ENCODE data around the gene SAMD4B. TPM values are rescaled to one million over a fixed set of nuclear protein-coding genes. Genes with fewer than 3 reads are reported as not detected.

SAMD4B gene
- total and polyA plus RNA-seq, 2 of the 8 experiments (the other 6 are each of a cell fraction or from before 2014, with no cell fraction given) = 137 to 158 TPM

- peak within 1 kb of the TSS; percentile 83 for H3K27ac ChIP-seq (ENCODE audit: low read depth, low read length)
- peak within 1 kb of the TSS; percentile 73 for H4K8ac ChIP-seq (ENCODE audit: extremely low read depth, insufficient read depth, low read length)
- TF ChIP-seq TEAD4 (IDR thresholded peaks at IDR 0.05; ENCODE audit: low read depth, low read length) (peak; percentile 43; the same call in 1 of the 2 replicates), HDAC2 (IDR thresholded peaks at IDR 0.05; ENCODE audit: borderline replicate concordance in 1 of 2, low read depth in 2 of 2, low read length in 2 of 2) (no peak), JUND (IDR thresholded peaks at IDR 0.05; ENCODE audit: low read length) (peak; percentile 81), TCF12 (IDR thresholded peaks at IDR 0.05; ENCODE audit: low read depth, low read length) (0 out of 2 replicates have a peak, but pooled peaks have one; percentile 53), EP300 (IDR thresholded peaks at IDR 0.05; ENCODE audit: borderline replicate concordance in 1 of 2, low read depth in 2 of 2, low read length in 2 of 2) (no peak), CEBPB (IDR thresholded peaks at IDR 0.05; ENCODE audit: low read depth, low read length) (peak; percentile 99), SP2 (IDR thresholded peaks at IDR 0.05; ENCODE audit: low read length) (no peak), SIN3A (conservative IDR thresholded peaks at IDR 0.05 in 1 of 2, IDR thresholded peaks at IDR 0.05 in 1 of 2; ENCODE audit: low read depth in 1 of 2, low read length in 2 of 2) (peak; percentile 25 to 83; a peak in 1 of 4 replicates), EGR1 (IDR thresholded peaks at IDR 0.05; ENCODE audit: borderline replicate concordance, low read depth, low read length) (no peak), CTBP2 (IDR thresholded peaks at IDR 0.05; ENCODE audit: borderline replicate concordance, insufficient read depth, insufficient read length, low read length) (peak; percentile 82)
Measured at GRCh38 chr19:39412100-39412866, 70.1 kb downstream of the SAMD4B start, which contains the start of gene PLEKHG2. TSS of gene PLEKHG2 (plus strand) at chr19:39412669. CDS start at chr19:39414087, 1,418 bp downstream.

More at GRCh38 chr19:39412100-39412866, 70.1 kb downstream of the SAMD4B start, which contains the start of gene PLEKHG2:
- Histone ChIP-seq H3K9me3 (ENCODE audit: insufficient read depth in 2 of 2, low read depth in 1 of 2, low read length in 1 of 2) (no peaks in the 10 kb centered on the region), H2AFZ (ENCODE audit: low read length) (no peak within 1 kb of the TSS), H3K4ac (replicated peaks; ENCODE audit: insufficient read length, low read depth, low read length) (peak within 1 kb of the TSS; percentile 8), H3K18ac (ENCODE audit: extremely low read depth, low read length) (peak within 1 kb of the TSS; percentile 93), H3K4me3 (ENCODE audit: extremely low read depth in 1 of 4, insufficient read depth in 2 of 4, low read depth in 3 of 4, low read length in 4 of 4) (peak within 1 kb of the TSS; percentile 66 to 97 (median 92)), H3K79me2 (ENCODE audit: control insufficient read depth in 1 of 2, insufficient read depth in 2 of 2, low read length in 2 of 2) (peaks cover 6 to 34% of the 10 kb centered on the region in 2 experiments; a peak in 3 of 4 replicates), H3K23ac (ENCODE audit: insufficient read length) (no peak within 1 kb of the TSS), H3K4me2 (ENCODE audit: insufficient read depth in 1 of 2, low read depth in 2 of 2, low read length in 2 of 2) (peak within 1 kb of the TSS; percentile 84 to 86), H3K36me3 (ENCODE audit: control insufficient read depth in 2 of 4, insufficient read depth in 4 of 4, low read length in 3 of 4) (peaks cover 0 to 8% (median 0%) of the 10 kb centered on the region in 4 experiments; a peak in 3 of 8 replicates), H2BK15ac (ENCODE audit: low read length) (peak within 1 kb of the TSS; percentile 83), H3K56ac (replicated peaks; ENCODE audit: insufficient read length, low read depth, low read length) (peak within 1 kb of the TSS; percentile 88), H2BK5ac (ENCODE audit: low read depth, low read length) (peak within 1 kb of the TSS; percentile 93), H3K4me1 (replicated peaks in 1 of 4; ENCODE audit: control insufficient read depth in 3 of 4, insufficient read depth in 4 of 4, low read length in 3 of 4) (peaks cover 10 to 42% (median 21%) of the 10 kb centered on the region in 4 experiments; a peak in 6 of 7 replicates), H2BK20ac (ENCODE audit: low read length) (peak within 1 kb of the TSS; percentile 61; the same call in 1 of the 2 replicates), H3K9ac (replicated peaks in 1 of 4; ENCODE audit: extremely low read depth in 1 of 4, low read depth in 3 of 4, low read length in 3 of 4) (peak within 1 kb of the TSS; percentile 65 to 84 (median 76)), H2BK120ac (replicated peaks; ENCODE audit: low read depth, low read length) (no peak within 1 kb of the TSS), H4K91ac (replicated peaks; ENCODE audit: insufficient read length, low read length) (peak within 1 kb of the TSS; percentile 76), H4K5ac (ENCODE audit: insufficient read length, low read depth, low read length) (peak within 1 kb of the TSS; percentile 70), H3K27me3 (replicated peaks in 1 of 4; ENCODE audit: control insufficient read depth in 3 of 4, extremely low read depth in 1 of 4, insufficient read depth in 3 of 4, low read length in 3 of 4) (no peaks in the 10 kb centered on the region), H4K20me1 (replicated peaks in 1 of 2; ENCODE audit: control insufficient read depth in 1 of 2, insufficient read depth in 2 of 2, low read length in 2 of 2) (peaks cover 5 to 25% of the 10 kb centered on the region in 2 experiments), H2BK12ac (ENCODE audit: low read depth, low read length) (0 out of 2 replicates have a peak within 1 kb of the TSS, but pooled peaks have one; percentile 96), H2AK5ac (ENCODE audit: low read depth, low read length) (peak within 1 kb of the TSS; percentile 67; the same call in 1 of the 2 replicates), H3K23me2 (ENCODE audit: low read depth, low read length) (peaks cover 18% of the 10 kb centered on the region), H3K79me1 (ENCODE audit: low read depth, low read length) (no peaks in the 10 kb centered on the region; the same call in 1 of the 2 replicates), H3K14ac (ENCODE audit: insufficient read length) (no peak within 1 kb of the TSS)
- 1% methylated on average over 39 of the region's 60 CpGs; no CpG with 5 or more reads in 1 of the 2 experiments for WGBS, 2 experiments (ENCODE audit: extremely low coverage in 1 of 2, insufficient coverage in 1 of 2, insufficient read length in 1 of 2, insufficient replicate concordance in 2 of 2, low coverage in 1 of 2, low lambda C conversion rate in 2 of 2, missing lambda C conversion rate in 1 of 2)
- ChIA-PET POLR2A (ENCODE audit: partially characterized antibody) (interaction anchor here (0.7 to 25.7 kb wide), 12 partner anchors 9 to 122 kb away, joined by 3 to 1154 read pairs (median 4); partner anchors contain the start of genes MED29, PAF1, RPS16 and SAMD4B), CTCF (ENCODE audit: partially characterized antibody) (interaction anchor here (1.0 to 2.3 kb wide), 13 partner anchors 14 to 125 kb away, joined by 3 to 128 read pairs (median 5); partner anchors contain the start of genes MED29, PAF1 and RPS16)
- DNase-seq (ENCODE audit: low read depth in 1 of 2, low spot score in 2 of 2) (peak; percentile 99 to 100), FAIRE-seq (peak; percentile 86)

All from H1 (cell line).